HepG2 (cell line): ENCODE data around the gene S100P. TPM values are rescaled to one million over a fixed set of nuclear protein-coding genes. Genes with fewer than 3 reads are reported as not detected.

ENCODE experiments used
- CENPT ChIP-seq: sonication (generic); formaldehyde crosslinking; IDR thresholded peaks from 2 replicates; pipeline ENCODE4 v1.8.0; 2022; ENCODE audit warnings: low read depth, mild to moderate bottlenecking, moderate library complexity, missing genetic modification reagents
- GZF1 ChIP-seq: sonication (generic); formaldehyde crosslinking; IDR thresholded peaks from 2 replicates; pipeline ENCODE4 v1.5.1; 2020; ENCODE audit warnings: mild to moderate bottlenecking, missing genetic modification reagents
- HNRNPH1 ChIP-seq: fragments of 200-400 bp; formaldehyde crosslinking; optimal IDR thresholded peaks from 2 replicates; pipeline ENCODE3; 2017; ENCODE audit warnings: mild to moderate bottlenecking, low read depth, low read length
- HNRNPUL1 ChIP-seq: fragments of 200-400 bp; formaldehyde crosslinking; IDR thresholded peaks from 2 replicates; pipeline ENCODE4 v1.6.1; 2017; ENCODE audit warnings: low read depth, mild to moderate bottlenecking, low read length, moderate library complexity
- KDM2A ChIP-seq: sonication (generic); formaldehyde crosslinking; IDR thresholded peaks from 2 replicates; pipeline ENCODE4 v1.4.0; 2020; ENCODE audit warnings: low read depth, missing genetic modification reagents, borderline replicate concordance
- NR2F6 ChIP-seq, 2 experiments: IDR thresholded peaks; 2 replicates each; pipeline ENCODE4 v1.6.1; 2016; ENCODE audit warnings: antibody characterized with exemption in 1 of 2, mild to moderate bottlenecking in 1 of 2
- PCBP1 ChIP-seq: fragments of 200-400 bp; formaldehyde crosslinking; IDR thresholded peaks from 2 replicates; pipeline ENCODE4 v1.6.1; 2017; ENCODE audit warnings: mild to moderate bottlenecking, low read depth, low read length, borderline replicate concordance
- PPARG ChIP-seq: conservative IDR thresholded peaks from 2 replicates; pipeline ENCODE4 v1.6.1; 2016; ENCODE audit warnings: missing biosample characterization, missing genetic modification reagents
- PRPF4 ChIP-seq: fragments of 200-400 bp; formaldehyde crosslinking; IDR thresholded peaks from 2 replicates; pipeline ENCODE4 v1.6.1; 2016; ENCODE audit warnings: low read length, low read depth; ENCODE audit not compliant: poor library complexity, severe bottlenecking
- ZBTB8A ChIP-seq: sonication (generic); formaldehyde crosslinking; IDR thresholded peaks from 2 replicates; pipeline ENCODE4 v1.4.0; 2020; ENCODE audit warnings: mild to moderate bottlenecking, low read depth, missing genetic modification reagents, borderline replicate concordance
- ZC3H4 ChIP-seq: sonication (generic); formaldehyde crosslinking; IDR thresholded peaks from 2 replicates; pipeline ENCODE4 v1.4.0; 2020; ENCODE audit warnings: missing genetic modification reagents, borderline replicate concordance
- ZNF10 ChIP-seq: sonication (generic); formaldehyde crosslinking; IDR thresholded peaks from 2 replicates; pipeline ENCODE4 v1.4.0; 2020; ENCODE audit warnings: mild to moderate bottlenecking, low read depth, missing genetic modification reagents, borderline replicate concordance
- ZNF230 ChIP-seq: sonication (generic); formaldehyde crosslinking; IDR thresholded peaks from 2 replicates; pipeline ENCODE4 v1.4.0; 2020; ENCODE audit warnings: mild to moderate bottlenecking, missing genetic modification reagents
- ZNF354B ChIP-seq: sonication (generic); formaldehyde crosslinking; IDR thresholded peaks from 2 replicates; pipeline ENCODE4 v1.8.0; 2022; ENCODE audit warnings: mild to moderate bottlenecking, missing genetic modification reagents
- ZNF383 ChIP-seq: sonication (generic); formaldehyde crosslinking; IDR thresholded peaks from 2 replicates; pipeline ENCODE4 v1.4.0; 2020; ENCODE audit warnings: missing genetic modification reagents, mild to moderate bottlenecking, borderline replicate concordance
- ZNF510 ChIP-seq: sonication (generic); formaldehyde crosslinking; IDR thresholded peaks from 2 replicates; pipeline ENCODE4 v1.4.0; 2020; ENCODE audit warnings: low read depth, mild to moderate bottlenecking, missing genetic modification reagents
- ZNF747 ChIP-seq: sonication (generic); formaldehyde crosslinking; IDR thresholded peaks from 2 replicates; pipeline ENCODE4 v1.8.1; 2023; ENCODE audit warnings: missing genetic modification reagents, mild to moderate bottlenecking, borderline replicate concordance
- ZNF839 ChIP-seq: sonication (generic); formaldehyde crosslinking; IDR thresholded peaks from 2 replicates; pipeline ENCODE4 v1.4.0; 2020; ENCODE audit warnings: missing genetic modification reagents, mild to moderate bottlenecking, borderline replicate concordance
- polyA plus RNA-seq, 8 experiments: library from polyadenylated mRNA; depleted of rRNA in 3 of 8; stranded (reverse) in 7 of 8; unstranded in 1 of 8; fragments of >200 nt; fragmentation: Illumina TruSeq in 4 of 8; extraction: Trizol in 4 of 8; gene quantifications; 2 replicates each; pipeline versions ENCODE4 v1.2.1 to v1.2.3, GENCODE V29; 2011 to 2016; ENCODE audit warnings: low read depth in 4 of 8, missing spikeins in 1 of 8, mixed read lengths in 1 of 8; ENCODE audit not compliant: insufficient read depth in 1 of 8
- total RNA-seq, 5 experiments: library from RNA; depleted of rRNA; stranded (reverse); fragments of >200 nt; fragmentation: Illumina TruSeq; extraction: Trizol; gene quantifications; 2 replicates each; pipeline ENCODE4 v1.2.3, GENCODE V29; 2016; ENCODE audit warnings: low read depth in 1 of 5
- TF ChIP-seq, protein P1 (sequence below): sonication (generic); formaldehyde crosslinking; IDR thresholded peaks from 2 replicates; pipeline ENCODE4 v1.4.0; 2020; ENCODE audit warnings: missing genetic modification reagents
- TF ChIP-seq, protein P2 (sequence below): sonication (generic); formaldehyde crosslinking; IDR thresholded peaks from 2 replicates; pipeline ENCODE4 v1.8.0; 2022; ENCODE audit warnings: low read depth, missing genetic modification reagents

The S100P gene
- total and polyA plus RNA-seq, 2 of the 13 experiments (the other 11 are each of a cell fraction or from before 2014, with no cell fraction given) = 278 to 1,649 TPM

DNA sequence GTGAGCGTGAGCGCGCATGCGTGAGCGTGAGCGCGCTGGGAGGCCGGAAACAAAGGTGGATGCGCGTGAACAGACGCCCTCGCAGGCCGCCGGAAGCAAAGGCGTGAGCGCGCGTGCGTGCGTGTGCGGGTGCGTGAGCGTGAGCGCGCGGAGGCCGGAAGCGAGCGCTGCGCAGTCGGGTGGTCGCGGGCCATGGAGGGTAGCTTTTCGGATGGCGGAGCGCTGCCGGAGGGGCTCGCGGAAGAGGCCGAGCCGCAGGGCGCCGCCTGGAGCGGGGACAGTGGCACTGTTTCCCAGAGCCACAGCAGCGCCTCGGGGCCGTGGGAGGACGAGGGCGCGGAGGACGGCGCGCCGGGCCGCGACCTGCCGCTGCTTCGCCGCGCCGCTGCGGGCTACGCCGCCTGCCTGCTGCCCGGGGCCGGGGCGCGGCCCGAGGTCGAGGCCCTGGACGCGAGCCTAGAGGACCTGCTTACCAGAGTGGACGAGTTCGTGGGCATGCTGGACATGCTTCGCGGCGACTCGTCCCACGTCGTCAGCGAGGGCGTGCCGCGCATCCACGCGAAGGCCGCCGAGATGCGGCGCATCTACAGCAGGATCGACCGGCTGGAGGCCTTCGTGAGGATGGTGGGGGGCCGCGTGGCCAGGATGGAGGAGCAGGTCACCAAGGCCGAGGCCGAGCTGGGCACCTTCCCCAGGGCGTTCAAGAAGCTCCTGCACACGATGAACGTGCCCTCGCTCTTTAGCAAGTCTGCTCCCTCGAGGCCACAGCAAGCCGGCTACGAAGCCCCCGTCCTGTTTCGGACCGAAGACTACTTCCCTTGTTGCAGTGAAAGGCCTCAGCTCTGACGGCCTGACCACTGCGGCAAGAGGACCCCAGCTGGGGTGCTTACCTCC is 22.6 kb downstream of the S100P start, which contains the start of gene BLOC1S4 (continued):
- TF ChIP-seq, protein P1, sequence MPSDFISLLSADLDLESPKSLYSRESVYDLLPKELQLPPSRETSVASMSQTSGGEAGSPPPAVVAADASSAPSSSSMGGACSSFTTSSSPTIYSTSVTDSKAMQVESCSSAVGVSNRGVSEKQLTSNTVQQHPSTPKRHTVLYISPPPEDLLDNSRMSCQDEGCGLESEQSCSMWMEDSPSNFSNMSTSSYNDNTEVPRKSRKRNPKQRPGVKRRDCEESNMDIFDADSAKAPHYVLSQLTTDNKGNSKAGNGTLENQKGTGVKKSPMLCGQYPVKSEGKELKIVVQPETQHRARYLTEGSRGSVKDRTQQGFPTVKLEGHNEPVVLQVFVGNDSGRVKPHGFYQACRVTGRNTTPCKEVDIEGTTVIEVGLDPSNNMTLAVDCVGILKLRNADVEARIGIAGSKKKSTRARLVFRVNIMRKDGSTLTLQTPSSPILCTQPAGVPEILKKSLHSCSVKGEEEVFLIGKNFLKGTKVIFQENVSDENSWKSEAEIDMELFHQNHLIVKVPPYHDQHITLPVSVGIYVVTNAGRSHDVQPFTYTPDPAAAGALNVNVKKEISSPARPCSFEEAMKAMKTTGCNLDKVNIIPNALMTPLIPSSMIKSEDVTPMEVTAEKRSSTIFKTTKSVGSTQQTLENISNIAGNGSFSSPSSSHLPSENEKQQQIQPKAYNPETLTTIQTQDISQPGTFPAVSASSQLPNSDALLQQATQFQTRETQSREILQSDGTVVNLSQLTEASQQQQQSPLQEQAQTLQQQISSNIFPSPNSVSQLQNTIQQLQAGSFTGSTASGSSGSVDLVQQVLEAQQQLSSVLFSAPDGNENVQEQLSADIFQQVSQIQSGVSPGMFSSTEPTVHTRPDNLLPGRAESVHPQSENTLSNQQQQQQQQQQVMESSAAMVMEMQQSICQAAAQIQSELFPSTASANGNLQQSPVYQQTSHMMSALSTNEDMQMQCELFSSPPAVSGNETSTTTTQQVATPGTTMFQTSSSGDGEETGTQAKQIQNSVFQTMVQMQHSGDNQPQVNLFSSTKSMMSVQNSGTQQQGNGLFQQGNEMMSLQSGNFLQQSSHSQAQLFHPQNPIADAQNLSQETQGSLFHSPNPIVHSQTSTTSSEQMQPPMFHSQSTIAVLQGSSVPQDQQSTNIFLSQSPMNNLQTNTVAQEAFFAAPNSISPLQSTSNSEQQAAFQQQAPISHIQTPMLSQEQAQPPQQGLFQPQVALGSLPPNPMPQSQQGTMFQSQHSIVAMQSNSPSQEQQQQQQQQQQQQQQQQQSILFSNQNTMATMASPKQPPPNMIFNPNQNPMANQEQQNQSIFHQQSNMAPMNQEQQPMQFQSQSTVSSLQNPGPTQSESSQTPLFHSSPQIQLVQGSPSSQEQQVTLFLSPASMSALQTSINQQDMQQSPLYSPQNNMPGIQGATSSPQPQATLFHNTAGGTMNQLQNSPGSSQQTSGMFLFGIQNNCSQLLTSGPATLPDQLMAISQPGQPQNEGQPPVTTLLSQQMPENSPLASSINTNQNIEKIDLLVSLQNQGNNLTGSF = peak; percentile 79; the same call in 1 of the 2 replicates
- TF ChIP-seq HNRNPH1 (no peak), PPARG (CRISPR knock-in tag) (no peak), GZF1 (CRISPR knock-in tag) (no peak), NR2F6 (IDR thresholded peaks at IDR 0.05) (no peak), NR2F6 (CRISPR knock-in tag; IDR thresholded peaks at IDR 0.05) (peak; percentile 56), ZNF354B (CRISPR knock-in tag) (0 out of 2 replicates have a peak, but pooled peaks have one; percentile 48), PCBP1 (no peak), HNRNPUL1 (peak; percentile 45; the same call in 1 of the 2 replicates), ZNF230 (CRISPR knock-in tag) (no peak; the same call in 1 of the 2 replicates), ZNF839 (no peak), ZNF510 (CRISPR knock-in tag) (0 out of 2 replicates have a peak, but pooled peaks have one; percentile 45), ZNF383 (CRISPR knock-in tag) (no peak), ZC3H4 (no peak), ZNF10 (CRISPR knock-in tag) (no peak), ZBTB8A (CRISPR knock-in tag) (no peak), CENPT (CRISPR knock-in tag) (peak; percentile 67; the same call in 1 of the 2 replicates), KDM2A (CRISPR knock-in tag) (peak; percentile 58; the same call in 1 of the 2 replicates), ZNF747 (peak; percentile 61; the same call in 1 of the 2 replicates), PRPF4 (no peak)
- TF ChIP-seq, protein P2, sequence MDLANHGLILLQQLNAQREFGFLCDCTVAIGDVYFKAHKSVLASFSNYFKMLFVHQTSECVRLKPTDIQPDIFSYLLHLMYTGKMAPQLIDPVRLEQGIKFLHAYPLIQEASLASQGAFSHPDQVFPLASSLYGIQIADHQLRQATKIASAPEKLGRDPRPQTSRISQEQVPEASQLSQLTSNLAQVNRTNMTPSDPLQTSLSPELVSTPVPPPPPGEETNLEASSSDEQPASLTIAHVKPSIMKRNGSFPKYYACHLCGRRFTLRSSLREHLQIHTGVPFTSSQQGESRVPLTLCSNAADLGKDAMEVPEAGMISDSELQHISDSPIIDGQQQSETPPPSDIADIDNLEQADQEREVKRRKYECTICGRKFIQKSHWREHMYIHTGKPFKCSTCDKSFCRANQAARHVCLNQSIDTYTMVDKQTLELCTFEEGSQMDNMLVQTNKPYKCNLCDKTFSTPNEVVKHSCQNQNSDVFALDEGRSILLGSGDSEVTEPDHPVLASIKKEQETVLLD (CRISPR knock-in tag) = no peak
